DND-41 (cell line): Measurements from ENCODE around the gene UBE2H.

Experiments
- EZH2 ChIP-seq: IDR thresholded peaks from 3 replicates; pipeline ENCODE4 v1.6.1; 2012; ENCODE audit warnings: borderline replicate concordance, low read depth, mild to moderate bottlenecking, moderate library complexity, low read length, inconsistent platforms; ENCODE audit not compliant: severe bottlenecking
- TF ChIP-seq, protein P1 (sequence below): IDR thresholded peaks from 2 replicates; pipeline ENCODE4 v1.5.1; 2012; ENCODE audit warnings: borderline replicate concordance, low read length, moderate library complexity, mild to moderate bottlenecking; ENCODE audit not compliant: poor library complexity, severe bottlenecking; ENCODE audit errors: extremely low read depth

DNA sequence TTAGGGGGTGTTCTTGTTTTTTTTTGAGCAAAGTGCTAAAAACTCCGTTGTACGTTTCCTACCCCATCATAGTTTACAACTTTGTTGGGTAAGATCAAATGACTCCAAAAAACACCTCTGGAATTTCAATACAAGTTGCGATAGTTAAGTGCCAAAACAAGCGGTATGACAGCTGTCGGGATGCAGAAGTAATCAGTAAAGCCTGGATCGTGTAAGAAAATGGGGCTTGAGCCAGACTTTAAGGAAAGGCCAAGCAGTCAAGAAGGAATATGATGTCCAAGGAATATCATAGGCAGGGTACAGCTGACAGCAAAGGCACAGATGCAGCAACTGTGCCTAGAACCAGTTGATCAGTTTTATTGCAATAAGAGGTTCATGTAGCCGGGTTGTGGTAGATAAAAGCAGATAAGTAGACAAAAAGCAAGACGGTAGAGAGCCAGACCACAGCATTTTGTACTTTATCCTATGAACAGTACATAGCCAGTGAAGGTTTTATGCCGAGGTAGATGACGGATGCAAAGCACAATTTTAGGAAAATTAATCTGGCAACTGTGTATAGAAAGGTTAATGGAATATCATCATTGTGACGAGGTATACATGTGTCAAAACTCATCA, 45.5 kb downstream of the UBE2H start:
- TF ChIP-seq, protein P1, sequence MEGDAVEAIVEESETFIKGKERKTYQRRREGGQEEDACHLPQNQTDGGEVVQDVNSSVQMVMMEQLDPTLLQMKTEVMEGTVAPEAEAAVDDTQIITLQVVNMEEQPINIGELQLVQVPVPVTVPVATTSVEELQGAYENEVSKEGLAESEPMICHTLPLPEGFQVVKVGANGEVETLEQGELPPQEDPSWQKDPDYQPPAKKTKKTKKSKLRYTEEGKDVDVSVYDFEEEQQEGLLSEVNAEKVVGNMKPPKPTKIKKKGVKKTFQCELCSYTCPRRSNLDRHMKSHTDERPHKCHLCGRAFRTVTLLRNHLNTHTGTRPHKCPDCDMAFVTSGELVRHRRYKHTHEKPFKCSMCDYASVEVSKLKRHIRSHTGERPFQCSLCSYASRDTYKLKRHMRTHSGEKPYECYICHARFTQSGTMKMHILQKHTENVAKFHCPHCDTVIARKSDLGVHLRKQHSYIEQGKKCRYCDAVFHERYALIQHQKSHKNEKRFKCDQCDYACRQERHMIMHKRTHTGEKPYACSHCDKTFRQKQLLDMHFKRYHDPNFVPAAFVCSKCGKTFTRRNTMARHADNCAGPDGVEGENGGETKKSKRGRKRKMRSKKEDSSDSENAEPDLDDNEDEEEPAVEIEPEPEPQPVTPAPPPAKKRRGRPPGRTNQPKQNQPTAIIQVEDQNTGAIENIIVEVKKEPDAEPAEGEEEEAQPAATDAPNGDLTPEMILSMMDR: no peak
- no peak for TF ChIP-seq EZH2
